NCI-H1930 (cell line): ENCODE measurements around the gene MYLK3.
"Not testable (repeated sequence)": the region's sequence is repeated elsewhere in the genome, so short reads cannot be mapped to it uniquely, and the experiment has no call there.

Experiments
- DNase-seq, 2 experiments: peaks; one replicate each; lab custom pipeline; 2025; lab: John Stamatoyannopoulos, UW

The MYLK3 gene

GRCh38 chr16:46689365-46690280, 58.5 kb downstream of the MYLK3 start, which contains the start of gene ORC6:
ORC6 (plus strand) TSS chr16:46689659; CDS start chr16:46689706, 47 bp downstream.
- peak; percentile 84 to 90 for DNase-seq

GRCh38 chr16:46688654-46689364, 59.3 kb downstream of the MYLK3 start, which contains the start of gene VPS35:
VPS35 (minus strand) TSS chr16:46689178; CDS start chr16:46689133, 45 bp downstream.
- peak; percentile 91 to 93 for DNase-seq

GRCh38 chr16:46688101-46688653, 60.0 kb downstream of the MYLK3 start:
- DNase-seq: no peak

DNA sequence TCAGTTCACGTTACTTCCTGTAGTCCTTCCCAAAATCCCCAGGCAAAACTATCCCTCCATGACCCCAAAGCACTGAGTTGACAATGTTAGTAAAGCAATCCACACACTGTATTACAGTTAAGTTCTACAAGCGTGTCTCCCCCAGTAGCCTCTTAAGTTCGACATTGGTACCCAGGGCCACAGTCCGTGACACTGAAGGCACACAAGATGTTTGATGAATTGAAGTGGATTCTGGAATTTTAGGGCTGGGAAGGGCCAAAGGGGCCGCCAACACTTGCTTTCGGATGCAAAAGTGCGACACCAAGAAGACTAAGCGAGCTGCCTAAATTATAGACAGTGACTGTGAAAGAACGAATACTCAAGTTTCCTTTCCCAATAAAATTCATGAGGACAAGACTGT, 60.7 kb downstream of the MYLK3 start:
- no peak for DNase-seq

- no peak for DNase-seq
Observed at GRCh38 chr16:46686815-46687473, 61.2 kb downstream of the MYLK3 start.

DNA sequence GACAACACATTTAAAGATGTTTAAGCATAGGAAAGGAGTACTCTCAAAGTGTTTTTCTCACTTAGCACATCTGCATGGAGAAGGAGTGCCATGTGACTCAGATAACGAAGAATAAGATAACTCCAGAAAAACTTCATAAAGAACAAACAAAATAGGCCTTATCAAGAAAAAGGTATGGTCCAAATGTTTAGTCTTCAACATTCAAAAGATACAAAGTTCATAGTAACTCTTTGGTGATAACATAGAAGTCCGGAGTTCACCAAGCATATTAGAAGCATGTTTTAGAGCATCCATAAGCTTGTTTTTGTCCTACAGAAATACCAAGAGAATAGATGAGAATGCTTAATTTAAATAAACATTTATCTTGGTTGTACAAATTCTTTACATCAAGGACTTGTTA, 66.3 kb downstream of the MYLK3 start:
- DNase-seq: not testable (repeated sequence)

DNA sequence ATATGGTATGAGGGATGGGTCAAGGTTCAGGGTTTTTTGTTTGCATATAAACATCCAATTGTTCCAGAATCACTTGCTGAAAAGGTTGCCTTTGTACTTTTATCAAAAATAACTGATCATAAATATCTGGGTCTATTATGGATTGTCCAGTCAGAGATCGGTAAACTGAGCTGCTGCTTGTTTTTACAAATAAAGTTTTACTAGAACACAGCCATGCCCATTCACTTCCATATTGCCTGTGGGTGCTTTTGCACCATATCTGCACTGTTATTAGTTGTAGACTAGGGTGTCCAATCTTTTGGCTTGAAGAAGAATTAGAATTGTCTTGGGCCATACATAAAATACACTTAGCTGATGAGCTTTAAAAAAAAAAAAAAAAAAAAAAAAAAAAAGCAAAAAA, 70.2 kb downstream of the MYLK3 start:
- DNase-seq: not testable (repeated sequence)

- peak in 1 of 2 experiments; percentile 5 for DNase-seq
Observed at GRCh38 chr16:46673320-46674013, 74.7 kb downstream of the MYLK3 start.

- no peak for DNase-seq
Observed at GRCh38 chr16:46662123-46662522, 86.0 kb downstream of the MYLK3 start.

DNA sequence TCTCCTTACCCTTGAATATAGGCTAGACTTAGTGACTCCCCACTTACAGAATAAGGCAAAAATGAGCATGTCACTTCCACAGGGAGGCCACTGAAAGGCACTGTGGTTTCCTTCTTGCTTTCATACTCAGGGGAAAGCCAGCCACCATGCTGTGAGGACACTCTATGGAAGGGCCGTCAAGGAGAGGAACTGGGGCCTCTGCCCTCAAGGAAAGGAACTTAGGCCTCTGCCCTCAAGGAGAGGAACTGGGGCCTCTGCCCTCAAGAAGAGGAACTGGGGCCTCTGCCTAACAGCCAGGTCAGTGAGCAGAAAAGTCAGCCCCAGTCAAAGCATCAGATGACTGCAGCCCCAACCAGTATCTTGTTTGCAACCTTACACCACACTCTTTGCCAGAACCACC, 89.2 kb downstream of the MYLK3 start:
- DNase-seq: no peak
